Keratinocyte (primary cell): ENCODE data around the gene RRBP1.
"Not testable (repeated sequence)": the region's sequence is repeated elsewhere in the genome, so short reads cannot be mapped to it uniquely, and the experiment has no call there.

Experiments used
- EZH2 ChIP-seq: IDR thresholded peaks from one replicate; pipeline ENCODE4 v1.6.1; 2012; ENCODE audit warnings: inconsistent platforms, mild to moderate bottlenecking, low read length, moderate library complexity
- TF ChIP-seq, protein P1 (sequence below), 3 experiments: IDR thresholded peaks in 1 of 3; conservative IDR thresholded peaks in 1 of 3; optimal IDR thresholded peaks in 1 of 3; 2 replicates in 2 of 3; 3 replicates in 1 of 3; pipeline versions ENCODE3 to v1.5.1; 2011; ENCODE audit warnings: low read length in 3 of 3, mild to moderate bottlenecking in 3 of 3, moderate library complexity in 2 of 3, control low read depth in 1 of 3, inconsistent platforms in 1 of 3; ENCODE audit not compliant: insufficient read depth in 2 of 3; ENCODE audit errors: extremely low read depth in 1 of 3

DNA sequence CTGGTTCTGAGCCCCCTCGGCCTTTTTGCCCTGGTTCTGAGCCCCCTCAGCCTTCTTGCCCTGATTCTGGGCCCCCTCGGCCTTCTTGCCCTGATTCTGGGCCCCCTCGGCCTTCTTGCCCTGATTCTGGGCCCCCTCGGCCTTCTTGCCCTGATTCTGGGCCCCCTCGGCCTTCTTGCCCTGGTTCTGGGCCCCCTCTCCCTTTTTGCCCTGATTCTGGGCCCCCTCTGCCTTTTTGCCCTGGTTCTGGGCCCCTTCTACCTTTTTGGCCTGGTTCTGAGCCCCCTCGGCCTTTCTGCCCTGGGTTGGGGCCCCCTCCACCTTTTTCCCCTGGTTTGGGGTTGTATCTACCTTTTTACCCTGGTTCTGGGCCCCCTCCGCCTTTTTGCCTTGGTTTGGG lies 22.7 kb downstream of the RRBP1 start:
- TF ChIP-seq, protein P1, sequence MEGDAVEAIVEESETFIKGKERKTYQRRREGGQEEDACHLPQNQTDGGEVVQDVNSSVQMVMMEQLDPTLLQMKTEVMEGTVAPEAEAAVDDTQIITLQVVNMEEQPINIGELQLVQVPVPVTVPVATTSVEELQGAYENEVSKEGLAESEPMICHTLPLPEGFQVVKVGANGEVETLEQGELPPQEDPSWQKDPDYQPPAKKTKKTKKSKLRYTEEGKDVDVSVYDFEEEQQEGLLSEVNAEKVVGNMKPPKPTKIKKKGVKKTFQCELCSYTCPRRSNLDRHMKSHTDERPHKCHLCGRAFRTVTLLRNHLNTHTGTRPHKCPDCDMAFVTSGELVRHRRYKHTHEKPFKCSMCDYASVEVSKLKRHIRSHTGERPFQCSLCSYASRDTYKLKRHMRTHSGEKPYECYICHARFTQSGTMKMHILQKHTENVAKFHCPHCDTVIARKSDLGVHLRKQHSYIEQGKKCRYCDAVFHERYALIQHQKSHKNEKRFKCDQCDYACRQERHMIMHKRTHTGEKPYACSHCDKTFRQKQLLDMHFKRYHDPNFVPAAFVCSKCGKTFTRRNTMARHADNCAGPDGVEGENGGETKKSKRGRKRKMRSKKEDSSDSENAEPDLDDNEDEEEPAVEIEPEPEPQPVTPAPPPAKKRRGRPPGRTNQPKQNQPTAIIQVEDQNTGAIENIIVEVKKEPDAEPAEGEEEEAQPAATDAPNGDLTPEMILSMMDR (optimal IDR thresholded peaks at IDR 0.05 in 1 of 3, IDR thresholded peaks at IDR 0.05 in 1 of 3, conservative IDR thresholded peaks at IDR 0.05 in 1 of 3; ENCODE audit: extremely low read depth in 1 of 3, insufficient read depth in 2 of 3, low read length in 3 of 3): not testable (repeated sequence)
- TF ChIP-seq EZH2: not testable (repeated sequence)
